CD4-positive, alpha-beta T cell treated with Interleukin-6 at 100 ng/mL for 8 hours (primary cell): ENCODE data around the gene TWF2.

Experiments
- DNase-seq: peaks from one replicate; pipeline ENCODE4 v3.0.0-alpha.2; 2020; ENCODE audit warnings: mixed read lengths, low spot score

TWF2 gene

GRCh38 chr3:52181543-52181942 lies 57.4 kb downstream of the TWF2 start:
- no peak for DNase-seq
